HEK293 (cell line): ENCODE measurements around the gene ESR1.

Experiments used
- CTCF ChIP-seq: fragments of 450-650 bp; formaldehyde crosslinking; IDR thresholded peaks from 2 replicates; pipeline ENCODE4 v1.5.1; 2016; ENCODE audit warnings: missing biosample characterization, missing genetic modification characterization
- TRIM28 ChIP-seq: IDR thresholded peaks from 2 replicates; pipeline ENCODE4 v1.6.1; 2011; ENCODE audit warnings: low read length, control low read depth, borderline replicate concordance
- ZNF148 ChIP-seq: fragments of 450-650 bp; formaldehyde crosslinking; IDR thresholded peaks from 2 replicates; pipeline ENCODE4 v1.5.0; 2017; ENCODE audit warnings: missing biosample characterization, missing genetic modification characterization, borderline replicate concordance
- ZNF174 ChIP-seq: fragments of 450-650 bp; formaldehyde crosslinking; IDR thresholded peaks from 2 replicates; pipeline ENCODE4 v1.5.0; 2017; ENCODE audit warnings: missing biosample characterization, mild to moderate bottlenecking, missing genetic modification characterization
- ZNF184 ChIP-seq: fragments of 450-650 bp; IDR thresholded peaks from 2 replicates; pipeline ENCODE4 v1.5.1; 2018; ENCODE audit warnings: missing biosample characterization, mild to moderate bottlenecking, missing genetic modification characterization
- ZNF341 ChIP-seq: fragments of 450-650 bp; formaldehyde crosslinking; IDR thresholded peaks from 2 replicates; pipeline ENCODE4; 2016; ENCODE audit warnings: low read depth, missing biosample characterization, missing genetic modification characterization
- TF ChIP-seq, protein P1 (sequence below): fragments of 450-650 bp; formaldehyde crosslinking; IDR thresholded peaks from 2 replicates; pipeline ENCODE4 v1.5.1; 2016; ENCODE audit warnings: missing biosample characterization, missing genetic modification characterization
- TF ChIP-seq, protein P2 (sequence below): fragments of 450-650 bp; formaldehyde crosslinking; IDR thresholded peaks from 2 replicates; pipeline ENCODE4 v1.5.1; 2016; ENCODE audit warnings: missing biosample characterization, missing genetic modification characterization

- TF ChIP-seq, protein P1, sequence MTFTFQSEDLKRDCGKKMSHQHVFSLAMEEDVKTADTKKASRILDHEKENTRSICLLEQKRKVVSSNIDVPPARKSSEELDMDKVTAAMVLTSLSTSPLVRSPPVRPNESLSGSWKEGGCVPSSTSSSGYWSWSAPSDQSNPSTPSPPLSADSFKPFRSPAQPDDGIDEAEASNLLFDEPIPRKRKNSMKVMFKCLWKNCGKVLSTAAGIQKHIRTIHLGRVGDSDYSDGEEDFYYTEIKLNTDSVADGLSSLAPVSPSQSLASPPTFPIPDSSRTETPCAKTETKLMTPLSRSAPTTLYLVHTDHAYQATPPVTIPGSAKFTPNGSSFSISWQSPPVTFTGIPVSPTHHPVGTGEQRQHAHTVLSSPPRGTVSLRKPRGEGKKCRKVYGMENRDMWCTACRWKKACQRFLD (tag by site-specific recombination) = no peak
- TF ChIP-seq ZNF148 (tag by site-specific recombination) (no peak), CTCF (tag by site-specific recombination) (no peak), ZNF184 (tag by site-specific recombination) (no peak), ZNF341 (tag by site-specific recombination) (no peak), TRIM28 (no peak), ZNF174 (tag by site-specific recombination) (no peak)
- TF ChIP-seq, protein P2, sequence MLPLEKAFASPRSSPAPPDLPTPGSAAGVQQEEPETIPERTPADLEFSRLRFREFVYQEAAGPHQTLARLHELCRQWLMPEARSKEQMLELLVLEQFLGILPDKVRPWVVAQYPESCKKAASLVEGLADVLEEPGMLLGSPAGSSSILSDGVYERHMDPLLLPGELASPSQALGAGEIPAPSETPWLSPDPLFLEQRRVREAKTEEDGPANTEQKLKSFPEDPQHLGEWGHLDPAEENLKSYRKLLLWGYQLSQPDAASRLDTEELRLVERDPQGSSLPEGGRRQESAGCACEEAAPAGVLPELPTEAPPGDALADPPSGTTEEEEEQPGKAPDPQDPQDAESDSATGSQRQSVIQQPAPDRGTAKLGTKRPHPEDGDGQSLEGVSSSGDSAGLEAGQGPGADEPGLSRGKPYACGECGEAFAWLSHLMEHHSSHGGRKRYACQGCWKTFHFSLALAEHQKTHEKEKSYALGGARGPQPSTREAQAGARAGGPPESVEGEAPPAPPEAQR (tag by site-specific recombination) = no peak
Measured at GRCh38 chr6:152023613-152024012, 216.1 kb downstream of the ESR1 start.
